ENCODE results near the gene GUCY2D.
A peak's percentile ranks its signal among the peaks of the same experiment; 100 is the strongest.

Gene GUCY2D

GRCh38 chr17:8039611-8040168 is 37.3 kb downstream of the GUCY2D start:
- DNase-seq (ENCODE audit: insufficient read length, low spot score) (no peak), FAIRE-seq (no peak)

GRCh38 chr17:8041249-8041928 is 39.0 kb downstream of the GUCY2D start:
- peak; percentile 73 for FAIRE-seq
- peak; percentile 45 for DNase-seq (ENCODE audit: insufficient read length, low spot score)

DNA sequence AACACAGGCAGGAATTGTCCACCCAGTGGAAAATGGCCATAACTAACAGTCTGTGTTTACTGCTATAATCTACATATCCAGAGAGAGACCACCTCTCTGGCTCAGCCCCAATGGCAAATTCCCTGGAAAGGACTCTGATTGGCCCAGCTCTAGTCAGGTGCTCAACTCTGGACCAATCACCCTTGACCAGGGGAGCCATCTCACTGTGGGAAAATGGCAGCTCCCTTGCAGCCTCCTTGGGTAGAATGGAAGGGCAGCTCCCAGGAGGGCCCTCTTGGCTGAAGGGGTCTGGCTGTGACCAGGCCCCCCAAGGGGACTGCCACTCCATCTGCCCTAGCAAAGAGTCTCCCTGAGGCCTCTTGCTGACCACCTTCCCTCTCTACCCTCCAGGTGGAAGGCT is 39.6 kb downstream of the GUCY2D start:
- DNase-seq (ENCODE audit: insufficient read length, low spot score) (no peak), FAIRE-seq (no peak)

DNA sequence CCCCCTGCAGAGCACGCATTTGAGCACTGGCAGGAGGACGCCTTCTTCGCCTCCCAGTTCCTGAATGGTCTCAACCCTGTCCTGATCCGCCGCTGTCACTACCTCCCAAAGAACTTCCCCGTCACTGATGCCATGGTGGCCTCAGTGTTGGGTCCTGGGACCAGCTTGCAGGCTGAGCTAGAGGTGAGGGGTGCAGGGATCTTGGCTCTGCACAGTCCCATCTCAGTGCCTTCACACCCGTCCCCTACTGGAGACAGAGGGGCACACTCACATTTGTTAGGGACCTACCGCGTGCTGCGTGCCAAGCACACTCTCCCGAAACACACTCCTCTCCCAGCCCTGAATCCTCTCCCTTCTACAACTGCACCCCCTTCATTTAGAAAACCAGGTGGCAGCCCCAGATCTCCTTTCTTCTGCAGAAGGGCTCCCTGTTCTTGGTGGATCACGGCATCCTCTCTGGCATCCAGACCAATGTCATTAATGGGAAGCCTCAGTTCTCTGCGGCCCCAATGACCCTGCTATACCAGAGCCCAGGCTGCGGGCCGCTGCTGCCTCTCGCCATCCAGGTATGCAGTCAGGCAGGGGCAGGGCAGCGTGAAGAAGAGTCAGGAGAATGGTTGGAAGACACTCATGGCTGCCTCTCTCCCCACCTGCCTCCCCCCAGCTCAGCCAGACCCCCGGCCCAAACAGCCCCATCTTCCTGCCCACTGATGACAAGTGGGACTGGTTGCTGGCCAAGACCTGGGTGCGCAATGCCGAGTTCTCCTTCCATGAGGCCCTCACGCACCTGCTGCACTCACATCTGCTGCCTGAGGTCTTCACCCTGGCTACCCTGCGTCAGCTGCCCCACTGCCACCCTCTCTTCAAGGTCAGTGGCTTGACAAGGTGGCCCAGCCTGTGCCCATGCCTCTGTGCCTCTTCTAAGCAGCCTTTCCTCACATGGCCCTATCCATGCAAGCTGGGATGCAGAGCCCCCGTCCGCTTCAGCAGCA is 42.7 kb downstream of the GUCY2D start:
- no peak for DNase-seq (ENCODE audit: insufficient read length, low spot score)
- FAIRE-seq: no peak

DNA sequence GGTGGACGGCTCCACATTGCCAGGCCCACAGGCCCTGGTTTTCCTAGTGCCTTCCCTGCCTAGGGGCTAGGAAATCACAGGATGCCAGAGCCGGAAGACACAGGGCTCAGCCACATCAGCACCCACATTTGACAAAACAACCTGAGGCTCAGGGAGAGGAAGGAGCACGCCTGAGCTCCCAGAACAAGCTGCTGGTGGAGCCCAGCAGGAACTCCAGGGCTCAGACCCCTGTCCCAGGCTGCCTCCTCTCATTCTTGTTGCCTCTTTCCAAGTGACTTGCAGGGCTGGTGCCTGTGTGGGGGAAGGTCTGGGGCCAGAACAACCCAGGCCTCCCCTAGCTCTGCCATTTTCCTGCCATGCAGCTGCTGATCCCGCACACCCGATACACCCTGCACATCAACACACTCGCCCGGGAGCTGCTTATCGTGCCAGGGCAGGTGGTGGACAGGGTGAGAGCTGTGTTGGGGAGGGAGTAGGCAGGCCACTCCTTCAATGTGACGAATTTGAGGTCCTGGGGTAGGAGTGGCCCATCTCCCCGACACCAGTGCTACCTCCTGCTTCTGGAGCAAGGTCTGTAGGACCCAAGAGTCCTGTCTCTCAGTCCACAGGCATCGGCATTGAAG is 44.0 kb downstream of the GUCY2D start:
- DNase-seq (ENCODE audit: insufficient read length, low spot score): no peak
- no peak for FAIRE-seq

- DNase-seq (ENCODE audit: insufficient read length, low spot score) (no peak), FAIRE-seq (no peak)
These were observed 44.7 kb downstream of the GUCY2D start for GRCh38 chr17:8046929-8047768.

DNA sequence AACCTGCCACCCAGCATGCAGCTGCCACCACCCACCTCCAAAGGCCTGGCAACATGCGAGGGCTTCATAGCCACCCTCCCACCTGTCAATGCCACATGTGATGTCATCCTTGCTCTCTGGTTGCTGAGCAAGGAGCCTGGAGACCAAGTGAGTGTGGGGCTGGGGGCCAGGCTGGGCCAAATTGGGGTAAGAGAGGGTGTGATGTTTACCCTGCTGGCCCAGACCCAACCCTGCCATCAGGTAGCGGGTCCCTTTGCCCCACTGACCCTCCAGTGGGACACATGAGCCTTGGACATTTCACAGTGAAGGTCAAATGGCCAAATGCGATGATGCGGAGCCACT is 45.3 kb downstream of the GUCY2D start:
- FAIRE-seq: no peak

DNA sequence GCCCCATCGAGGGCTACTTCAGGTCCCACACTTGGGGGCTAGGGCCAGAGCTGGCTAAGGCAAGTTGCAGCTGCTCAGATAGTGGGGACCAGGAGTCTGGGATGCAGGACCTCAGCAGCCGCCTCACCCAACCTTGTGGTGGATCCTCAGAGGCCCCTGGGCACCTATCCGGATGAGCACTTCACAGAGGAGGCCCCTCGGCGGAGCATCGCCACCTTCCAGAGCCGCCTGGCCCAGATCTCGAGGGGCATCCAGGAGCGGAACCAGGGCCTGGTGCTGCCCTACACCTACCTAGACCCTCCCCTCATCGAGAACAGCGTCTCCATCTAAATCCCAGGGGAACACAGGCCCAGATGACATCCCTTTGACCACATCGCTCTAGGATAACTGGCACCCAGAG is 45.8 kb downstream of the GUCY2D start:
- DNase-seq (ENCODE audit: insufficient read length, low spot score) (no peak), FAIRE-seq (no peak)

More for the DNA sequence above, 45.3 kb downstream of the GUCY2D start:
- DNase-seq (ENCODE audit: insufficient read length, low spot score): no peak

DNA sequence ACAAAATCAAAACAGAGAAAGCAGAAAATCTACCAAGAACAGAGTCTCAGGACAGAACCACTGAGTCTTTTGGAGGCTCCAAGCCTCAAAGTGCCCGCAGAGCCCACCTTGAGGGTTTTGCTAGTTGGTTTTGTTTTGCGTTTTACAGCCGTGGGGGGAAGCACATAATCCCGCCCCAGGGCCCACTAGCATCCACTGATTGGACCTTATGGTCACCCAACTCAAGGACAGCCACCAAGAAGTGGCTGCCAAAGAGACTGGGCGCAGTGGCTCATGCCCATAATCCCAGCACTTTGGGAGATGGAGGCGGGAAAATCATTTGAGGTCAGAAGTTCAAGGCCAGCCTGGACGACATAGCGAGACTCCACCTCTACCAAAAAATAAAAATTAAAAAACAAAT is 46.3 kb downstream of the GUCY2D start:
- FAIRE-seq: no peak
- no peak for DNase-seq (ENCODE audit: insufficient read length, low spot score)

DNA sequence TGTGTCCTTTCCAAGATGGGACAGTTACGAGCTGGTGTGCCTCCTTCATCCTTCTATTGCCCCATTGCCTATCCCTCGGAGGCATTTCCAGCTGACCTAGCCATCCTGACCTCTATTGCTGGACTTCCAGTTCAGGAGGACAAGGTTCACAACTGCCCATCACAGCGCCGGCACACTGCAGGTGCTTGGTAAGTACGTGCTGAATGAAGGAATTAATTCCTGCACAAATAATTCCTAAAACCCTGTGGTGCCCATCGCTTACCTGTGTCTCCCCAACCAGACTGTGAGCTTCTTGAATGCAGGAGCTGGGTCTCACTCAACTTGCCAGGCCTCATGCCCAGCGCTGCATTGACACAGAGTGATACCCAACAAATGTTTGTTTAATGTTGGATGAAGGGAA is 49.4 kb downstream of the GUCY2D start:
- no peak for FAIRE-seq
- no peak for DNase-seq (ENCODE audit: insufficient read length, low spot score)

DNA sequence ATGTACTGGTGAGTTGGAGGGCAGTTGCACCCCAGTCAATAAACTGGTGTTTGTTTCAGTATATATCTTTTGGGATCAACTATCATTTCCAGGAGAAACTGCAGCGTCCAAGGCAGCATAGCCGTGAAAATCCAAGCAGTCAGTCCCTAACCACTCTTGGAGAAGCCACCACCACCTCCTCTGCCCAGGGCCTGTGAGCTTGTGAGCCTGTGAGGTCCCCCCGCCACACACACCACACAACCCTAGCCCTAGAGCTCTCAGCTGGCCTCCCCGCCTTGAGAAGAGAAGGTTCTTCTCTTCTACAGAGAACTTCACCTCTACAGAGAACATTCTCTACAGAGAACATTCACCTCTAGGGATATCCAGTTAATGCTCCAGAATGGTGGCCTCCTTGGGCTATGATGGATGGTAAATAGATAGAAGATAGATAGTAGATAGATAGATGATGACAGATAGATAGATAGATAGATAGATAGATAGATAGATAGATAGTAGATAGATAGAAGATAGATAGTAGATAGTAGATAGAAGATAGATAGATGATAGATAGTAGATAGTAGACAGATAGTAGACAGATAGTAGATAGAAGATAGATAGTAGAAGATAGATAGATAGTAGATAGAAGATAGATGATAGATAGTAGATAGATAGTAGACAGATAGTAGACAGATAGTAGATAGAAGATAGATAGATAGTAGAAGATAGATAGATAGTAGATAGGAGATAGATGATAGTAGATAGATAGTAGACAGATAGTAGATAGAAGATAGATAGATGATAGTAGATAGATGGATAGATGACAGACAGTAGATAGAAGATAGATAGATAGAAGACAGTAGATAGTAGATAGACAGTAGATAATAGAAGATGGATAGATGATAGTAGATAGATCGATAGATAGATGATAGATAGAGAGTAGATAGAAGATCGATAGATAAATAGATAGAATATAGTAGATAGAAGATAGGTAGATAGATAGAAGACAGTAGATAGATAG is 50.1 kb downstream of the GUCY2D start:
- no peak for FAIRE-seq
- DNase-seq (ENCODE audit: insufficient read length, low spot score): no peak

- FAIRE-seq (no peak), DNase-seq (ENCODE audit: insufficient read length, low spot score) (no peak)
These were observed 51.2 kb downstream of the GUCY2D start for GRCh38 chr17:8053600-8053999.

DNA sequence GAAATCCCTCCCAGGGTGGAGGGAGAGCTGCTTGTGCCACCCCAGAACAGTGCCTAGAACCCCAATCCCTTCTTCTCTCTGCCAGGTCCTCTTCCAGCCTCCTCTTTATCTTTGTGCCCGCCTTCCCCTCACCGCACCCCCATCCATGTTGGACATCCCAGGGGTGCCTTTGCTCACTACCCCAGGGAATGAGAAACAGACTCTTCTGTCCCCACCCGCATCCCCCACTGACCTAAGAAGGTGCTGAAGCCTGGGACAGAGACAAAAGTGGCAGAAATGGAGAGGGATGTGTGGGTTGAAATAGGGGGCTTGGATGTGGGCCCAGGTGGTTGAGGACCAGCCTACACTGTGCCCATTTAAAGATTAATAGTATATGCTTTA is 53.4 kb downstream of the GUCY2D start:
- DNase-seq (ENCODE audit: insufficient read length, low spot score) (no peak), FAIRE-seq (no peak)

GRCh38 chr17:8056232-8056975 is 54.0 kb downstream of the GUCY2D start:
- DNase-seq (ENCODE audit: insufficient read length, low spot score): peak; percentile 50
- peak; percentile 78 for FAIRE-seq

DNA sequence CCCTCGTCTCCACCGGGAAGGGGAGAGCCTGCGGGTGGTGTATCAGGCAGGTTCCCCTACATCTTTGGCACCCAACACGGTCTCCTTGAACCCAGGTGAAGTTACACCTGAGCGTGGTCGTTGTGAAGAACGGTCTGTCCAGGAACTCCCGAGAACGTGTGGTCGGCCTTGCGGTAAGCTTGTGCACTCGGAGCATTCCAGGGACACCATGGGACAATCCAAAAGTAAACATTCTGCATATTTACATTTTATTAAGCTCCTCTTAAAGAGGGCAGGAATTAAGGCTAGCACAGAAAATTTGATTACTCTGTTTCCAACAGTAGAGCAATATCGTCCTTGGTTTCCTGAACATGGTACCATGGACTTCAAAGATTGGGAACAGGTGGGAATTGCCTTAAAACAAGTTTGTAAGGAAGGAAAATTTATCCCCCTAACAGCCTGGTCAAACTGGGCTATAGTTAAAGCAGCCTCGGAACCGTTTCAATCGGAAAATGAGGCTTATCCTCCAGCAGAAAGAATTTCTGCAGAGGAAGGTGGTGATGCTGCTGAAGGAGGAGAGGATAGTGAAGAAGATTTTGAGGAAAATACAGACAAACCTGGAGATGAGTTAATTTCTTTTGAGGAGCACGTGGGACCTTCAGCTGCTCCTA is 54.7 kb downstream of the GUCY2D start:
- DNase-seq (ENCODE audit: insufficient read length, low spot score): no peak
- no peak for FAIRE-seq

DNA sequence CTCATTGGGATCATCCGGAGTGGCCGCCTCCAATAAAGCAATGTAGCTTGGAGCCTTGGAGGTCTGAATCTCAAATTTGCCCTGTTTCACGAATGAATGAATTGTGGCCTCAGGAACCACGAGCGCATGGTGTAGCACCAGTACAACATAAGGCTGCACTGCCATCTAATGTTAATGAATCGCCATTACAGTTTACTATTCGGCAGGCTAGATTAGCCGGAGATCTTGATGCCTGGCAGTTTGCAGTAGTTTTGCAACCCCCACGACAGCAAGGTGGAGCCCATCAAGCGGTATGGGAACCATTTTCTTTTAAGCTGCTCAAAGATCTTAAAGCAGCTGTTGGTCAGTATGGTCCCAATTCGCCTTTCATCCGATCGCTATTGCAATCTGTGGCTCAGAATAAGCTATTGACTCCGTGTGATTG is 55.3 kb downstream of the GUCY2D start:
- peak; percentile 90 for FAIRE-seq

GRCh38 chr17:8059131-8059530 is 56.7 kb downstream of the GUCY2D start:
- FAIRE-seq (no peak), DNase-seq (ENCODE audit: insufficient read length, low spot score) (no peak)

More for the DNA sequence above, 55.3 kb downstream of the GUCY2D start:
- DNase-seq (ENCODE audit: insufficient read length, low spot score): peak; percentile 65

- DNase-seq (ENCODE audit: insufficient read length, low spot score) (peak; percentile 60), FAIRE-seq (peak; percentile 90)
These were observed 57.9 kb downstream of the GUCY2D start for GRCh38 chr17:8060274-8060673.
